Lower leg skin (tissue), 3 donors: Measurements from ENCODE around the gene ENO2.

Experiments used
- POLR2A ChIP-seq, 2 donors: fragments of 450-650 bp; IDR thresholded peaks; one replicate each; pipeline ENCODE4 v1.6.1; 2016 to 2017; ENCODE audit warnings: antibody characterized with exemption in 2 of 2, mild to moderate bottlenecking in 1 of 2, moderate library complexity in 1 of 2
- TF ChIP-seq, protein P1 (sequence below), 3 donors: fragments of 450-650 bp; IDR thresholded peaks; one replicate each; pipeline ENCODE4 v1.5.1; 2016; ENCODE audit warnings: antibody characterized with exemption in 3 of 3, mild to moderate bottlenecking in 3 of 3, moderate library complexity in 2 of 3

DNA sequence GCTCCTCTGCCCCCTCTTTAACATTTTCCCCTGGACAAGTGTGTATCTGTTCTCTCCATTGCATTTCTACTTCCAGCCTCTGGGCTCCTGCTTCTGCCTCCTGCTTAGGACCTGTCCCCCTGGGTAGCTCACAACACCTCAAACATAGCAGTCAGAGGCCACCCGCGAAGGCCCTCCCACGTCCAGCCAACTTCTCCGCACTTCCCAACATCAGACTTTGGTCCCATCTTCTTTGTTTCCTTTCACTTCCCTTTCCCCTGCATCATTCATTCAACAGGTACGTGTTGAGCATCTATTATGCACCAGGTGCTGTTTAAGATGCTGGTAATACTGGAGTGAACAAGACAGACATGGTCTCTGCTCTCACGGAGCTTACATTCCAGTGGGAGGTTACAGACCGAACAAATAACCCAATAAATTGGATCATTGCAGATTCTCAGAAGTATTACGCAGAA, 32.6 kb downstream of the ENO2 start:
- TF ChIP-seq, protein P1, sequence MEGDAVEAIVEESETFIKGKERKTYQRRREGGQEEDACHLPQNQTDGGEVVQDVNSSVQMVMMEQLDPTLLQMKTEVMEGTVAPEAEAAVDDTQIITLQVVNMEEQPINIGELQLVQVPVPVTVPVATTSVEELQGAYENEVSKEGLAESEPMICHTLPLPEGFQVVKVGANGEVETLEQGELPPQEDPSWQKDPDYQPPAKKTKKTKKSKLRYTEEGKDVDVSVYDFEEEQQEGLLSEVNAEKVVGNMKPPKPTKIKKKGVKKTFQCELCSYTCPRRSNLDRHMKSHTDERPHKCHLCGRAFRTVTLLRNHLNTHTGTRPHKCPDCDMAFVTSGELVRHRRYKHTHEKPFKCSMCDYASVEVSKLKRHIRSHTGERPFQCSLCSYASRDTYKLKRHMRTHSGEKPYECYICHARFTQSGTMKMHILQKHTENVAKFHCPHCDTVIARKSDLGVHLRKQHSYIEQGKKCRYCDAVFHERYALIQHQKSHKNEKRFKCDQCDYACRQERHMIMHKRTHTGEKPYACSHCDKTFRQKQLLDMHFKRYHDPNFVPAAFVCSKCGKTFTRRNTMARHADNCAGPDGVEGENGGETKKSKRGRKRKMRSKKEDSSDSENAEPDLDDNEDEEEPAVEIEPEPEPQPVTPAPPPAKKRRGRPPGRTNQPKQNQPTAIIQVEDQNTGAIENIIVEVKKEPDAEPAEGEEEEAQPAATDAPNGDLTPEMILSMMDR (IDR thresholded peaks at IDR 0.05) = no peak
- TF ChIP-seq POLR2A (IDR thresholded peaks at IDR 0.05) = no peak
